Smooth muscle cell (in vitro differentiated cells): ENCODE data around the gene LIMS2. TPM values are rescaled to one million over a fixed set of nuclear protein-coding genes. Genes with fewer than 3 reads are reported as not detected.

Experiments
- DNase-seq: peaks from one replicate; lab custom pipeline; 2025; ENCODE audit not compliant: unreplicated experiment; lab: John Stamatoyannopoulos, UW
- H2AFZ ChIP-seq: fragments of 200-600 bp; sonication (generic); 2 replicates; pipeline ENCODE4 v1.6.0; 2016; ENCODE audit warnings: antibody characterized with exemption, low read depth, mild to moderate bottlenecking
- H3F3A ChIP-seq: fragments of 200-600 bp; sonication (generic); 2 replicates; pipeline ENCODE4 v1.6.0; 2017; ENCODE audit warnings: antibody characterized with exemption, low read depth
- H3K27ac ChIP-seq: fragments of 200-600 bp; sonication (generic); 2 replicates; pipeline ENCODE4 v1.5.1; 2016; ENCODE audit warnings: low read depth, mild to moderate bottlenecking
- H3K27me3 ChIP-seq: fragments of 200-600 bp; sonication (generic); 2 replicates; pipeline ENCODE4 v1.6.1; 2016; ENCODE audit warnings: low read depth, mild to moderate bottlenecking
- H3K36me3 ChIP-seq: fragments of 200-600 bp; sonication (generic); 2 replicates; pipeline ENCODE4 v1.5.1; 2016; ENCODE audit warnings: low read depth
- H3K4me1 ChIP-seq: fragments of 200-600 bp; sonication (generic); 2 replicates; pipeline ENCODE4 v1.5.1; 2016; ENCODE audit warnings: low read depth
- H3K4me2 ChIP-seq: fragments of 200-600 bp; sonication (generic); 2 replicates; pipeline ENCODE4 v1.6.0; 2016; ENCODE audit warnings: mild to moderate bottlenecking
- H3K4me3 ChIP-seq: fragments of 200-600 bp; sonication (generic); 2 replicates; pipeline ENCODE4 v1.5.1; 2016; ENCODE audit warnings: mild to moderate bottlenecking
- H3K79me2 ChIP-seq: fragments of 200-600 bp; sonication (generic); 2 replicates; pipeline ENCODE4 v1.6.0; 2016; ENCODE audit warnings: low read depth, mild to moderate bottlenecking
- H3K9ac ChIP-seq: fragments of 200-600 bp; sonication (generic); 2 replicates; pipeline ENCODE4 v1.6.0; 2016; ENCODE audit warnings: low read depth
- H3K9me3 ChIP-seq: fragments of 200-600 bp; sonication (generic); replicated peaks from 2 replicates; pipeline ENCODE4 v1.5.1; 2016; ENCODE audit warnings: low read depth
- H4K20me1 ChIP-seq: fragments of 200-600 bp; sonication (generic); 2 replicates; pipeline ENCODE4 v1.6.0; 2016; ENCODE audit warnings: low read depth
- CTCF ChIP-seq: fragments of 200-600 bp; sonication (generic); IDR thresholded peaks from 2 replicates; pipeline ENCODE4 v1.5.1; 2017; ENCODE audit warnings: borderline replicate concordance, mild to moderate bottlenecking, antibody characterized with exemption; ENCODE audit not compliant: insufficient read depth, poor library complexity, severe bottlenecking
- WGBS: methylation state at CpG from one replicate; pipeline ENCODE4 v1.1.7; 2016; ENCODE audit warnings: low lambda C conversion rate; 5-methylcytosine and 5-hydroxymethylcytosine counted together
- polyA plus RNA-seq: library from polyadenylated mRNA; unstranded; fragments of >200 nt; fragmentation: Nextera tagmentation; extraction: Ambion mirVana; gene quantifications from 2 replicates; pipeline ENCODE4 v1.2.1, GENCODE V29; 2016
- total RNA-seq: library from RNA; depleted of rRNA; stranded (reverse); fragments of >200 nt; gene quantifications from 2 replicates; pipeline ENCODE4 v1.2.3, GENCODE V29; 2014

LIMS2 gene
- total and polyA plus RNA-seq, 2 experiments from 2014 or later: 8.4 to 22.3 TPM

GRCh38 chr2:127629637-127630036 is 45.7 kb downstream of the LIMS2 start:
- Histone ChIP-seq H4K20me1 (no peaks in the 10 kb centered on the region), H3F3A (no peaks in the 10 kb centered on the region), H3K79me2 (no peaks in the 10 kb centered on the region), H3K27me3 (no peaks in the 10 kb centered on the region), H3K4me1 (no peaks in the 10 kb centered on the region), H3K36me3 (no peaks in the 10 kb centered on the region), H3K9ac (no peak overlapping the region), H3K4me2 (no peak overlapping the region), H3K4me3 (no peak overlapping the region), H3K9me3 (no peaks in the 10 kb centered on the region), H3K27ac (no peak overlapping the region), H2AFZ (no peak overlapping the region)
- TF ChIP-seq CTCF: no peak
- DNase-seq: no peak
- 88% methylated on average over 9 of the region's 9 CpGs for WGBS

GRCh38 chr2:127628767-127629614 is 46.3 kb downstream of the LIMS2 start:
- WGBS: 90% methylated on average over 14 of the region's 17 CpGs

GRCh38 chr2:127627740-127628571 is 47.4 kb downstream of the LIMS2 start:
- H3K4me1 ChIP-seq: no peaks in the 10 kb centered on the region
- no peak for TF ChIP-seq CTCF
- no peaks in the 10 kb centered on the region for H3K27me3 ChIP-seq
- H3K4me2 ChIP-seq: no peak overlapping the region
- no peaks in the 10 kb centered on the region for H3K9me3 ChIP-seq
- H2AFZ ChIP-seq: no peak overlapping the region
- no peak overlapping the region for H3K27ac ChIP-seq
- H3K36me3 ChIP-seq: no peaks in the 10 kb centered on the region
- H3F3A ChIP-seq: no peaks in the 10 kb centered on the region
- no peaks in the 10 kb centered on the region for H4K20me1 ChIP-seq
- no peak overlapping the region for H3K9ac ChIP-seq
- no peaks in the 10 kb centered on the region for H3K79me2 ChIP-seq
- 93% methylated on average over 18 of the region's 18 CpGs for WGBS
- DNase-seq: no peak
- H3K4me3 ChIP-seq: no peak overlapping the region

More at GRCh38 chr2:127628767-127629614, 46.3 kb downstream of the LIMS2 start:
- no peak overlapping the region for H3K9ac ChIP-seq
- no peaks in the 10 kb centered on the region for H3K9me3 ChIP-seq
- no peak overlapping the region for H2AFZ ChIP-seq
- no peaks in the 10 kb centered on the region for H4K20me1 ChIP-seq
- no peaks in the 10 kb centered on the region for H3K4me1 ChIP-seq
- no peaks in the 10 kb centered on the region for H3K27me3 ChIP-seq
- H3K4me2 ChIP-seq: no peak overlapping the region
- H3K27ac ChIP-seq: no peak overlapping the region
- DNase-seq: no peak
- TF ChIP-seq CTCF: no peak
- H3K36me3 ChIP-seq: no peaks in the 10 kb centered on the region
- H3K79me2 ChIP-seq: no peaks in the 10 kb centered on the region
- H3K4me3 ChIP-seq: no peak overlapping the region
- no peaks in the 10 kb centered on the region for H3F3A ChIP-seq
